GM21737 (cell line): ENCODE measurements around the gene KCNN1.
"Not testable (repeated sequence)": the region's sequence is repeated elsewhere in the genome, so short reads cannot be mapped to it uniquely, and the experiment has no call there.

Experiments
- ATAC-seq: cut with Tn5 transposase; IDR thresholded peaks from one replicate; pipeline ENCODE4 v1.9.1; 2021; ENCODE audit warnings: mild to moderate bottlenecking, moderate library complexity; ENCODE audit not compliant: unreplicated experiment

The KCNN1 gene

DNA sequence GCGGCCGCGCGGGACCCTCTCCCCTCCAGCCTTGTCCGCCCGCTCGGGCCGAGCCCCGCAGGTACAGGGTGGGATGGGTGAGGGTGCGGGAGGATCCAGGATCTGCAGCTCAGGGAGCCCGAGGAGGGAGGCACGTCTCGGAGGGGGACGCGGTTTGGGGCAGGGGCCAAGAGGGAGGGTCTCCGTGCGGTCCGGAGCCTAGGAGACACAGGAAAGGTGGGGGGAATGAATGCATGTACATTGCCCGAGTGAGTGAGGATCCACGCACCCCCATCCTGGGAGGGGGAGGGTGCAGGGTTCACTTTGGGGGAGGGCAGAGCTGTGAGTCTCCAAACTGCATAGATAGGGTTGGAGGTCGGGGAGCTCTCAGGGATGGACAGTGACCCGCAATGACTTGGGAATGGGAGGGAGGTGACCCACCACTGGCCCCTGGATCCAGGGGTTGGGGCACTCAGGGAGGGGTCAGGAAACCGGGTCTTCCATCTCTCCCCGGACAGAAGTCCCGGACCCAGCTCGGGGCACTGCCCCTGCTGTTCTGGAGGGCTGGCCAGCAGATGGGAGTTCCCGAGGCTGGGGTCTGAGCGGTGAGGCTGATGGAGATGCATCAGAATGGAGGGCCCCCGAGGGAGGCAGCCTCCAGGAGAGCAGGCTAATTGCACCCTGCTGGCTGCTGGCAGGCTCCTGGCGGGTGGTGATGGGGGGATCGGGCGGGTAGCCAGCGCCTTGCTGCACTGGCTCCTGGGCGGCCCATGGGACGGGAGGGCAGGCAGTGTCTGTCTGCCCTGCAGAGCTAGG is 547 bp downstream of the KCNN1 start:
- no peak for ATAC-seq

DNA sequence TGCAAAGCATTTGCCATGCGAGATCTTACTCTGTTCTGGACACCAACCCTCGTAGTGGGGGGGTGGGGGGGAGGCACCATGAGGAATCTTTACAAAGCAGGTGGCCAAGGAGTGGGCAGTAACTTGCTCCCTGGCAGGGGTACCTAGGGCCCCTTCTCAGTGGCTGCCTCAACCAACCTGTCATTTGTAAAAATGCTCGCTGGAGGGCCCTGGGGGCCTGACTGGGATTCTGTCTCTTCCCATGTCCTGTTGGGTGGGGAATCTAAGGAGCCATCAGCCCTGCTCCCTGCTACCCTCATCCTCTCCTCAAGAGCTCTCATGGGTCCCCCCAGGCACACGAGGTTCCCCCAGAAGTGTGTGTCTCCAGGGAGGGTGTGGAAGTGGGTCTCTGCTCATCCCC is 1.5 kb downstream of the KCNN1 start:
- ATAC-seq = no peak

DNA sequence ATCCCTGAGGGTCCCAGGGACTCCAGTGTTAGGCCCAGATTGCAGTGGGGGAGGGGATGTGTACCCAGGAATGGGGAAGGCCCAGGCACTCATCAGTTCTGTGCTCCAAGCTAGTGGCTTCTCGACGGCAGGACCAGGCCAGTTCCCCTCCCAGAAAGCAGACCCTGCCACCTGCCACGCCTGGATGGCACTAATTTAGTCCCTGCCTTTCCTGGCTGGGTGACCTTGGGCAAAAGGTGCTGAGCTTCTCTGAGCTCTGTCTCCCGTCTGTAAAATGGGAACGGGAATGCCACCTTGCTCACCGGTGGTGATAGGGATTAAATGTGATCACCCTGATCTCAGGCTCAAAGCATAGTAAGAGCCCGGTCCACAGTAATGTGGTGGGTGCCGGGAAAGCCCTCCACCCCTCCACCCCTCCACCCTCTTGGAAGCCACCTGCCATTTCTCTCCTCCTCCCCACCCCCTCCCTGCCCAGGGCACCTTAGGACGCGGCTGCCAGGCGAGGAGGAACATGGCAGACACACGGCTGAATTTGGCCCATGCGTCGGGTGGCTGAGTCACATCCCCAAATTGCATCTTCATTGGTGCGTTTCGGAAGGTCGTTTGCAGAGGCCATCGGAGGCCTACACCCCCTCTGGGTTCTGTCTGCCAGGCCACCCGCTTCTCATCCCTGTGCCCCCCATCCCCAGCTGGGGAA is 2.3 kb downstream of the KCNN1 start:
- ATAC-seq = no peak

DNA sequence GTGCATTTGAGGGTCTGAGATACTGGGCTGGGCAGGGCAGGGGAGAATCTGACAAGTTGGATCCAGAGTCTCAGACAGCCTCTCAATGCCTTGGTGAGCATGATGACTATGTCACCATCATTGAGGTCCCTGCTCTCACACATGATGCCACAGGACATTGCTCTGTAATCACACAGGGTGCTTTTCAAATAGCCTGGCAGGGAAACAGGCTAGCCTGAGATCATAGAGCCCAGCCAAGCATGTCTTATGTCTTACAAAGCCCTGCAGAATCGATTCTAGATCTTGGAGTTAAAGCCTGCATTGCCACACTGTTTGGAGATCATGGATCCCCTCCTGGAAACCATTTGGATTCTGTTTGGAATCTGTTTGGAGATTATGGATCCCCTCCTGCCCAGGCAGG is 5.3 kb downstream of the KCNN1 start:
- no peak for ATAC-seq

DNA sequence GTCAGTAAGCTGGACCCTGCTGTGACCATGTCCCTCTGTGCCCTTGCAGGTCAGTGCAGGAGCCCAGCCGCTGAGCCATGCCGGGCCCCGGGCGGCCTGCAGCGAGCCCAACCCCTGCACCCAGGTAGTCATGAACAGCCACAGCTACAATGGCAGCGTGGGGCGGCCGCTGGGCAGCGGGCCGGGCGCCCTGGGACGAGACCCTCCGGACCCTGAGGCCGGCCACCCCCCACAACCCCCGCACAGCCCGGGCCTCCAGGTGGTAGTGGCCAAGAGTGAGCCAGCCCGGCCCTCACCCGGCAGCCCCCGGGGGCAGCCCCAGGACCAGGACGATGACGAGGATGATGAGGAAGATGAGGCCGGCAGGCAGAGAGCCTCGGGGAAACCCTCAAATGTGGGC is 6.9 kb downstream of the KCNN1 start:
- ATAC-seq = no peak

DNA sequence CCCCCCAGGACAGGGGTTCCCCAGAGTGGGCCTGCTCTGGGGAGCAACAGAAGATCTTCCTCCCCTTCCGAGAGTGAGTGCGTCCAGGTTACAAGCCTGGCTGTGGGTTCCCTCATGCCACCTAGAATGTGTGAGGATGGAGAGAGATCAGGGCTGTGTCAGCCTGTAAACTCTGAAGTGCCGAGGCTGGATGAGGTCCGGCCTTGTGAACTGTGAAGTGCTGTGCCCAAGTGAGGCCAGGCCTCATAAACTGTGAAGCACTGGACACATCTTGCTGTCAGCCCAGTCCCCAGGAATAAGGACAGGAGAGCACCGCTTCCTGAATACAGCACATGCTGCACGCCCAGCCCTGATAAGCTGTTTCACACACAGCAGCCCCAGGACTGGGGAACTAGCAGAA is 7.6 kb downstream of the KCNN1 start:
- no peak for ATAC-seq

DNA sequence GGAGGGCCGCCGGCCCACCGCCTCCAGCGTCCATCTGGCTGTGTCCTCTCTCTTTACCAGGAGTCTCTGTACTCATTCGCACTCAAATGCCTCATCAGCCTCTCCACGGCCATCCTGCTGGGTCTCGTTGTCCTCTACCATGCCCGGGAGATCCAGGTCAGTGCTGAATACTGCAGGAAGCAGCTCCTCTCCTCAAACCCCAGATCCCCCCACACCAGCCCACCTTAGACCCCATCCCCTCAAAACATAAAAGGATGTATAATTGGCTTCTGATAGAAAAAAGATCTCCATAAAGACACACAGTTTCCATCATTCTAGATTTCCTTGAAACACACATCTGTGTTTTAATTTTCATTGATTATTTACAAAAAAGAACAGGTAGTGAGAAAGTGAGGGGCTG is 8.1 kb downstream of the KCNN1 start:
- no peak for ATAC-seq

DNA sequence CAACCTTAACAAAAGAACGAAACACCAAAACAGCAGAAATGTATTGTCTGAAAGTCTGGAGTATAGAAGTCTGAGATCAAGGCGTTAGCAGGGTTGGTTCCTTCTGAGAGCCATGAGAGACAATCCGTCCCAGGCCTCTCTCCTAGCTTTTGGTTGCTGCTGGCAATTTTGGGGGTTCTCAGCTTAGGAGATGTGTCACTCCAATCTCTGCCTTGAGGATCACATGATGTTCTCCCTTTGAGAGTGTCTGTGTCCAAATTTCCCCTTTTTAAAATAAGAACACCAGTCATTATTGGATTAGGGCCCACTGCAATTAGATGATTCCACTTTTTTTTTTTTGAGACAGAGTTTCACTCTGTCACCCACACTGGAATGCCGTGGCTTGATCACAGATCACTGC is 10.1 kb downstream of the KCNN1 start:
- ATAC-seq = no peak

DNA sequence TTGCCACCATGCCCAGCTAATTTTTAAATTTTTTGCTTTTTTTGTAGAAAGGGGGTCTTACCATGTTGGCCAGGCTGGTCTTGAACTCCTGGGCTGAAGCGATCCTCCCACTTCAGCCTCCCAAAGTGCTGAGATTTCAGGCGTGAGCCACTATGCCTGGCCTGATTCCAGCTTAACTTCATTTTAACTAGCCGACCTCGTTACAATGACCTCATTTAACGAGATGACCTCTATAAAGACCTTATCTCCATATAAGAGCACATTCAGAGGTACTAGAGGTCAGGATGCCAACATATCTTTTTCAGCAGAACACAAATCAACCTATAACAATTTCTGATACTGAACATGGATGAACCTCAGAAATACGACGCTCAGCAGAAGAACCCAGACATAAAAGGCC is 10.6 kb downstream of the KCNN1 start:
- no peak for ATAC-seq

DNA sequence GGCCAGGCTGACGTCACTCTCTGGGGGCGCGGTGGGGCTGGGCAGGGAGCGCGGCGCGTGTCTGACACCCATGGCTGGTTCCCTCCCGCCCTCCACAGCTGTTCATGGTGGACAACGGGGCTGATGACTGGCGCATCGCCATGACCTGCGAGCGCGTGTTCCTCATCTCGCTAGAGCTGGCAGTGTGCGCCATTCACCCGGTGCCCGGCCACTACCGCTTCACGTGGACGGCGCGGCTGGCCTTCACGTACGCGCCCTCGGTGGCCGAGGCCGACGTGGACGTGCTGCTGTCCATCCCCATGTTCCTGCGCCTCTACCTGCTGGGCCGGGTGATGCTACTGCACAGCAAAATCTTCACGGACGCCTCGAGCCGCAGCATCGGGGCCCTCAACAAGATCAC is 14.7 kb downstream of the KCNN1 start:
- no peak for ATAC-seq

DNA sequence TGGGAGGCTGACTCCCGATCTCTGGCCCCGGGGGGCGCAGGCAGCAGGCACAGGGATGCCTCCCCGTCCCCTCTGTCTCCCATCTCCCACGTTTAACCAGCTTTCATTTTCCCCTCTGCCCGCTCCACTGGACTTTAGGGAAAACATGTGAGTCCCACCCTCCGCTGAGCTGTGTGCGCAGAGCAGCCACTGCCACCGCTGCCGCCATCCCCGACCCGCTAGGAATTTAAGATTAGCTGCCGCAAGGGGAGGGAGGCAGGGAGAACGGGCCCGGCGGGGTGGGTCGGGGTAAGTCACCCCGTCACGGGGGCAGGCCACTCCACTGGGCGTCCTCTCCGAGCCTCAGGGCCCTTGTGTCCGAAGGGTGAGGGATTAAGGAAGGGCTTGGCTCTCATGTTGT is 15.5 kb downstream of the KCNN1 start:
- no peak for ATAC-seq

DNA sequence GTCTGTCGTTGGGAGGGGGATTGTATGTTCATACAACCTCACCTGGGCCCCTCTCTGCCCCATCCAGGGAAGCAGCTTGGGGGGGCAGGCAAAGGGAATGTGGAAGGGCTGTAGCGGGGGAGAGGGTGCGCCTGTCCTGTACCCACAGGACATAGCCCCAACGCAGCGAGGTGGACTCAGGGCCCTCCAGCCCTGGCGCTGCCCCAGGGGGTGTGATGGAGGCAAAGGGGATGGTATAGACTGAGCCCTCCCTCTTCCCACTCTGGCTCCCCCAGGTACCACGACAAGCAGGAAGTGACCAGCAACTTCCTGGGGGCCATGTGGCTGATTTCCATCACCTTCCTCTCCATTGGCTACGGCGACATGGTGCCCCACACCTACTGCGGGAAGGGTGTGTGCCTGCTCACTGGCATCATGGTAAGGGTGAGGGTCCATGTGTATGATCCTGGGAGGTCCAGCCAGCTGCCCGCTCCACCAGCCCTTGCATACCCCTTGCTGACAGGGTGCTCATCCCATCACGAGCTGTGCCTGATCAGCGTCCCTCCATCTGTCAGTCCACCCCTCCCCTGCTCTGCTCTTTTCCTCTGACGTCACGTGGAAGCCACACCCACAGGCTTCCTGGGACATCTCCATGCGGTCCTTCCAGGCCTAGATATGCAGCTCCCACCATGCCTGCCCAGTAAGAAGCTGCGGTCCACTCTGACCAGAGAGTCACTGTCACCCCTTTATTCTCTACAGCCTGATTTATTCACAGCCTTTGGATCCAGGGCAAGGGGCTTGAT is 18.3 kb downstream of the KCNN1 start:
- no peak for ATAC-seq

DNA sequence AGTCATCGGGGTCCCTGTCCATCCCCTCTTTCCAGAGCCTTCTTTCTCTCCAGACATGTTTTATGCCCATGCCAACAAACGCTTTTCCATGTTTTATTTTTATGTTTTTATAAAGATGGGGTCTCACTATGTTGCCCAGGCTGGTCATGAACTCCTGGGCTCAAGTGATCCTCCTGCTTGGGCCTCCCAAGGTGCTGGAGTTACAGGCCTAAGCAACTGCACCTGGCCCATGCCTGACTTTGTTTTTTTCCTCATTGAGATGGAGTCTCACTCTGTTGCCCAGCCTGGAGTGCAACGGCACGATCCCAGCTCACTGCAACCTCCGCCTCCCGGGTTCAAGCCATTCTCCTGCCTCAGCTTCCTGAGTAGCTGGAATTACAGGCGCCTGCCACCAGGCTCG is 19.7 kb downstream of the KCNN1 start:
- ATAC-seq = not testable (repeated sequence)

DNA sequence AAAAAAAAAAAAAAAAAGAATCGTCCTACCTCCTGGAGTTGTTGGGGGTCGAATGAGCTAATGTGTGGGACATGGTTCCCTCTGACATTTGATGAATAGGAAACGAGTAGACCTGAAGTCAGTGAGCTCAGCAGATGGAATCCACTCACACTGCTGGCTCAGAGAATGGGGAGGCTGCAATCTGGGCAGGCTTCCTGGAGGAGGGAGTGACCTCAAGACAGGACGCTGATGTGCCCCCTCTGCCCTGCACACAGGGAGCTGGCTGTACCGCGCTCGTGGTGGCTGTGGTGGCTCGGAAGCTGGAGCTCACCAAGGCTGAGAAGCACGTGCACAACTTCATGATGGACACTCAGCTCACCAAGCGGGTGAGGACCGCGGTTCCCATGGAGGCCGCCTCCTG is 21.3 kb downstream of the KCNN1 start:
- ATAC-seq = no peak

DNA sequence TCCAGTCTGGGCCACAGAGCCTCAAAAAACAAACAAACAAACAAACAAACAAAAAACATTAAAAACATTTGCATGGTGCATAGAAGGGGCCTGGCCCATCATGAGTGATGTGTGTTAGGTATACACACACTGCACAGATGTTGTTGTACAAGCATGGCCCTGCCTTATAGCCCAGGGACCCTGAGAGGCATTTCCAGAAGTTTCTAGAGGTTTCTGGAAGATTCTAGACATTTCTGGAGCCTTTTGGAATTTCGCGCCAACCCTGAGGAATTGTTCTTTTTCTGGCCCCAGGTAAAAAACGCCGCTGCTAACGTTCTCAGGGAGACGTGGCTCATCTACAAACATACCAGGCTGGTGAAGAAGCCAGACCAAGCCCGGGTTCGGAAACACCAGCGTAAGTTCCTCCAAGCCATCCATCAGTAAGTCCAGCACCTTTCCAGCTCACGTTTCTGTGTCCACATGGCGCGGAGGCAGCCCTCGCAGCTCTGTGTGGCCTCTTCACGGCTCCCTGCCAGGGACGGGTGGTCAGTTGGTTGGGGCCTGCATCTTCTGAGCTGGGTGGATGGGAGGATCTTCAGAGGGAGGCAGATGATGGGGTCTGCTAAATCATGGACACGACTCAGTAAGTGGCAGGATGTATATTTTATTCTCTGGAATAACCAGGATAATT is 22.7 kb downstream of the KCNN1 start:
- no peak for ATAC-seq

DNA sequence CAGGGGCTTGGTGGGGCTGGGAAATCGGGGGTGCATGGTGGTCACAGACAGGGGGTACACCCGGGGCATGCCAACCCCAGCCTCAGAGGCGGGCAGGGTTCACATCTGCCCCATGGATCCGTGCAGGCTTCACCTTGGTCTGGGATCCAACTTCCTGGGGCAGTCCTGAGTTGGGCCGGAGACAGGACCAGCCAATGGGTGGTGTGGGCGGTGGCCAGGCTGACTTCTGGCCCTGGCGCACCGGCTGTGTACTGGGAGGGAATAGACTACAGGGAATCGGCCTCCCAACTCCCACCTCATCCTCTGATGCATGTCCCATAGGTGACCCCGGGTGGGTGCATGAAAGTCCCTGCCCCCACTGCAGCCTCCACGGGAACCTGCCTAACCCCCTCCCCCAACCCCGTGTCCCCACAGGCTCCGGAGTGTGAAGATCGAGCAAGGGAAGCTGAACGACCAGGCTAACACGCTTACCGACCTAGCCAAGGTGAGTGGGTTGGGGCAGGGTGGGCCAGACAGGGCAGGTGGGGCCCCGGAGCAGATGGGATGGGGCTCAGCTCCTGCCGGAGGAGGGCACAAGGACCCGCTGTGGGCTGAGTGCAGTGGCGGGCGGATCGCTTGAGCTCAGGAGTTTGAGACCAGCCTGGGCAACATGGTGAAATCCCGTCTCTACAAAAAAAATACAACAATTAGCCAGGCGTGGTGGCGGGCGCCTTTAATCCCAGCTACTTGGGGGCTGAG is 26.3 kb downstream of the KCNN1 start:
- no peak for ATAC-seq

DNA sequence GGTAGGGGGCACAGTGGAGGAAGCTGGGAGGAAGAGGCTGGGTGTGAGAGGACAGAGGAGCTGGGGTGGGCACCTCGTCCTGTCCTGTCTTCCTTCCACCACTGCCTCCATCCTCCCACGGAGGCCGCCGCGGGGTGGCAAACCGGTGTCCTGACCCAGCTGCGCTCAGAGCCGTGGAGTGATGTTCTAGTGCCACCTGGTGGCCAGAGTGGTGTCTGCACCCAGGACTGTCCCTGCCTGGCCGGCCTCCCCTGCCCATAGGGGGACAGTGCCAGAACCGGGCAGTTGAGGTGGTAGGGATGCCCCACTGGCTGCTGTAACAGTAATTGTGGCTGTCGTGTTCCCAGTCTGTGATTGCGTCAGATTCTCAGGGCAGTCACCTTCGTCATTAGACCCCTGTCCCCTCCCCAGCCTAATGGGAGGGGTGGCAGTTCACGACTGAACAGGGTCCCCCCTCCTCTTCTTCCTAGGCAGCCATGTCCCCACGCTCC is 30.0 kb downstream of the KCNN1 start:
- no peak for ATAC-seq

DNA sequence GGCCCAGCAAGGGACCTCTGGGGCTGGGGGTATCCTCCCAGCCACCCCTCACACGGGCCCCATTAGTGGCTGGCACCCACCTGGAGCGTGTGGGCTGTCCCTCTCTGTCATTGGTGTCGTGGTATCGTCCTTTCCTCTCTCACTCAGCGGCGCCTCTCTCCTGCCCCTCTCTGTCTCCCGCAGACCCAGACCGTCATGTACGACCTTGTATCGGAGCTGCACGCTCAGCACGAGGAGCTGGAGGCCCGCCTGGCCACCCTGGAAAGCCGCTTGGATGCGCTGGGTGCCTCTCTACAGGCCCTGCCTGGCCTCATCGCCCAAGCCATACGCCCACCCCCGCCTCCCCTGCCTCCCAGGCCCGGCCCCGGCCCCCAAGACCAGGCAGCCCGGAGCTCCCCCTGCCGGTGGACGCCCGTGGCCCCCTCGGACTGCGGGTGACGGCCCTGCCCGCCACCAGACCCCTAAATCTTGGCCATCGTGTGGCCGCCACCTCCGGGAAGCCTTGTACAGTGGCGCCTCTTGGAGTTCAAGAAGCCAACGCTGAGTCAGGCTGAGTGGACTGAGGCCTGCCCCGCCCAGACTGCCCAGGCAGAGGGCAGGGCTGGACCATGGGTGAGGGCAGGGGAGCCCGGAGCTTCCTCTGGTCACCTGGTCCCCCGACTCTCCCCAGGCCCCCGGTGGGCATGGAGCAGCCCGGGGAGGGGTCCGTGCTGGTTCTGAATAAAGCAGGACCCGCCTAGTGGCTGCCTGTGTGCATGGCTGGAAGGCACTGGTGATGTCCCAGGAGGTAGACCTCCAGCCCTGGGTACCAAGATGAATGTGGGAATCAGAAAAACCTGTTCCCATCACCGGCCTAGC is 31.3 kb downstream of the KCNN1 start:
- ATAC-seq = no peak

DNA sequence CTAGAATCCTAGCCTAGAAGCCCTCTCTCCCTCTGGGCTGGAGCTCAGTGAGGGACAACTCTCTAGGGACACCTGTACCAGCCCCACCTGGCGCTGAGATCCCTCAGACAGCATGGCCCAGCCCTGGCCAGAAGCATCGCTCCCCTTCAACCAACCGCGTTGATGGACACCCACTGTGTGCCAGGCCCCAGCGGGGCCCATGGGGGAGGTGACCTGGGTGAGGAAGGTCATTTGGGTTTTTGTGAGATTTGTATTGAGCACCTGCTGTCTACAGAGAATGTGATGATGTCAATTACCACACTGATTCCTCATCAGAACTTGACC is 31.9 kb downstream of the KCNN1 start:
- no peak for ATAC-seq
